ENCODE measurements around the gene TUBB2B. TPM values are rescaled to one million over a fixed set of nuclear protein-coding genes. Genes with fewer than 3 reads are reported as not detected.

Gene TUBB2B
- total and polyA plus RNA-seq, 9 donors, result 0.67 to 3.6 (median 1.1) TPM

- no peaks in the 10 kb centered on the region for H3K27me3 ChIP-seq
- peak in 1 of 5 donors; percentile 34 for DNase-seq
- H3K9me3 ChIP-seq, result no peaks in the 10 kb centered on the region
- no peak for TF ChIP-seq EP300 (IDR thresholded peaks at IDR 0.05)
- TF ChIP-seq CTCF (IDR thresholded peaks at IDR 0.05), result no peak
- TF ChIP-seq POLR2A (IDR thresholded peaks at IDR 0.05), result no peak
- no peaks in the 10 kb centered on the region for H3K36me3 ChIP-seq
- no peak overlapping the region for H3K4me3 ChIP-seq
- no peak overlapping the region for H3K27ac ChIP-seq
- intact Hi-C loops (cut with DNase I), result no loop called here
- 80 to 88% (median 85%) methylated on average over 11 of the region's 11 CpGs for WGBS, 3 donors
- H3K4me1 ChIP-seq (ENCODE audit: insufficient read depth), result peaks cover 1% of the 10 kb centered on the region
Measured at GRCh38 chr6:3268680-3269079, 41.2 kb upstream of the TUBB2B start.

GRCh38 chr6:3267162-3267561 lies 39.7 kb upstream of the TUBB2B start:
- intact Hi-C loops (cut with DNase I), result no loop called here
- no peak for DNase-seq
- 76 to 79% (median 77%) methylated on average over 5 of the region's 5 CpGs for WGBS, 3 donors
- Histone ChIP-seq H3K4me3 (no peak overlapping the region), H3K27ac (no peak overlapping the region), H3K27me3 (no peaks in the 10 kb centered on the region), H3K36me3 (no peaks in the 10 kb centered on the region), H3K9me3 (no peaks in the 10 kb centered on the region), H3K4me1 (ENCODE audit: insufficient read depth) (peaks cover 1% of the 10 kb centered on the region)
- TF ChIP-seq POLR2A (IDR thresholded peaks at IDR 0.05) (no peak), EP300 (IDR thresholded peaks at IDR 0.05) (no peak), CTCF (IDR thresholded peaks at IDR 0.05) (no peak)

GRCh38 chr6:3266170-3266569 lies 38.7 kb upstream of the TUBB2B start:
- H3K27ac ChIP-seq, result no peak overlapping the region
- WGBS, 3 donors, result 44 to 65% (median 45%) methylated on average over 9 of the region's 9 CpGs

GRCh38 chr6:3265671-3266070 lies 38.2 kb upstream of the TUBB2B start:
- peak in 1 of 5 donors; percentile 37 for DNase-seq
- H3K4me3 ChIP-seq, result no peak overlapping the region
- WGBS, 3 donors, result 16 to 41% (median 30%) methylated on average over 9 of the region's 9 CpGs
- no peaks in the 10 kb centered on the region for H3K27me3 ChIP-seq
- H3K36me3 ChIP-seq, result no peaks in the 10 kb centered on the region
- peaks cover 8% of the 10 kb centered on the region for H3K4me1 ChIP-seq (ENCODE audit: insufficient read depth)
- H3K9me3 ChIP-seq, result no peaks in the 10 kb centered on the region
- TF ChIP-seq POLR2A (IDR thresholded peaks at IDR 0.05) (no peak), CTCF (IDR thresholded peaks at IDR 0.05) (no peak), EP300 (IDR thresholded peaks at IDR 0.05) (no peak)
- no peak overlapping the region for H3K27ac ChIP-seq
- intact Hi-C loops (cut with DNase I), result no loop called here

More at GRCh38 chr6:3266170-3266569, 38.7 kb upstream of the TUBB2B start:
- Histone ChIP-seq H3K4me1 (ENCODE audit: insufficient read depth) (peaks cover 6% of the 10 kb centered on the region), H3K4me3 (no peak overlapping the region), H3K36me3 (no peaks in the 10 kb centered on the region), H3K27me3 (no peaks in the 10 kb centered on the region), H3K9me3 (no peaks in the 10 kb centered on the region)
- no peak for DNase-seq
- no peak for TF ChIP-seq EP300 (IDR thresholded peaks at IDR 0.05)
- no peak for TF ChIP-seq POLR2A (IDR thresholded peaks at IDR 0.05)
- no peak for TF ChIP-seq CTCF (IDR thresholded peaks at IDR 0.05)
- intact Hi-C loops (cut with DNase I), result no loop called here
